ENCODE data around the gene C3orf85.

Gene C3orf85

DNA sequence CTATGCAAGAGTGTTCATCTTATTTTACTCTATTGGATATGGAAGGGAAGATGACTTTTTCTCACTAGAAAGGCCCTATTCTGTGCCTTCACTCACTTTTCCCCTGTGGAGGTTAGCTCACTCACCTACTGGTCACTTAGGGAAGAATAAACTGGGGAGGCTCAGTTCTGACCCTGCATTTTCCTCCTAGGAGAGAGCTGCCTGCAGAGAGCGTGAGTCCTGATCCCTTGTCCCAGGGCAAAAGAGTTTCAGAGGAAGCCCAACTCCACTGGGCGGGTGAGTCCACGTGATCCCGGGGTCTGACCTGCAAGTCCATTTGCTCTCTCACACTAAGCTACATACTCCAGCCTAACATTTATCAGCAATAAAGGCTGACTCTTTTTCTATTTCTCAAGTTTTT is 26.9 kb upstream of the C3orf85 start:
- no peak for TF ChIP-seq CTCF (IDR thresholded peaks at IDR 0.05)
- peaks cover 10% of the 10 kb centered on the region for H3K27me3 Mint-ChIP-seq (ENCODE audit: low read depth, poor library complexity)
- no peak overlapping the region for H3K27ac Mint-ChIP-seq
- peaks cover 50% of the 10 kb centered on the region for H3K4me1 Mint-ChIP-seq
- peaks cover 4% of the 10 kb centered on the region for H3K9me3 Mint-ChIP-seq
- no peak for DNase-seq
- H3K4me3 Mint-ChIP-seq = no peak overlapping the region
- no peaks in the 10 kb centered on the region for H3K36me3 Mint-ChIP-seq (ENCODE audit: low read depth)

- DNase-seq = no peak
- Mint-ChIP-seq H3K9me3 (peaks cover 6% of the 10 kb centered on the region), H3K4me3 (no peak overlapping the region), H3K36me3 (ENCODE audit: low read depth) (no peaks in the 10 kb centered on the region), H3K27me3 (ENCODE audit: low read depth, poor library complexity) (peaks cover 4% of the 10 kb centered on the region), H3K4me1 (peaks cover 50% of the 10 kb centered on the region), H3K27ac (peak overlapping the region; percentile 8)
- TF ChIP-seq CTCF (IDR thresholded peaks at IDR 0.05) = no peak
Observed at GRCh38 chr3:109112946-109113760, 23.4 kb upstream of the C3orf85 start.

DNA sequence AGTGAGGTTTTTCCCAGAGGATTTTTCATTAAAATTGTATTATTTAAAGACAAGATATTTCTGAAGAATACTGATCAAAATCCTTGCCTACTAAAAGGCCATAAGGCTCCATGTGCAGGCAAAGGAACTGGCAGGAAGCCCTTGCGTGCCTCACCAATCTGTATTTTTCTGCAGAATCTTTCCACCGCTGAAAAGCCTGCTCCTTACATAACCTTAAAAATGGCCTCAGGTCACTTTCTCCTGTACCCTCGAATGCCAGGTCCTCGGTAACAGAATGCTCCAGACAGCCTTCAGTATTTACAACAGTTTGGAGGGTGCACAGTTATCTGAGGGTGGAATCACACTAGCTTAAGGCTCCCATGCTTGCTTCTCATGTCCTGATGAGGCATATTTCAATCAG is 21.8 kb upstream of the C3orf85 start:
- no peak overlapping the region for H3K27ac Mint-ChIP-seq

GRCh38 chr3:109115451-109115850 is 21.1 kb upstream of the C3orf85 start:
- Mint-ChIP-seq H3K9me3 (peaks cover 8% of the 10 kb centered on the region), H3K4me1 (peaks cover 47% of the 10 kb centered on the region), H3K4me3 (no peak overlapping the region), H3K27ac (peak overlapping the region; percentile 5), H3K36me3 (ENCODE audit: low read depth) (no peaks in the 10 kb centered on the region), H3K27me3 (ENCODE audit: low read depth, poor library complexity) (peaks cover 4% of the 10 kb centered on the region)
- TF ChIP-seq CTCF (IDR thresholded peaks at IDR 0.05) = no peak
- no peak for DNase-seq

More for the DNA sequence above, 21.8 kb upstream of the C3orf85 start:
- DNase-seq = no peak
- peaks cover 47% of the 10 kb centered on the region for H3K4me1 Mint-ChIP-seq
- no peak overlapping the region for H3K4me3 Mint-ChIP-seq
- H3K36me3 Mint-ChIP-seq (ENCODE audit: low read depth) = no peaks in the 10 kb centered on the region
- H3K27me3 Mint-ChIP-seq (ENCODE audit: low read depth, poor library complexity) = peaks cover 4% of the 10 kb centered on the region
- no peak for TF ChIP-seq CTCF (IDR thresholded peaks at IDR 0.05)
- H3K9me3 Mint-ChIP-seq = peaks cover 8% of the 10 kb centered on the region

DNA sequence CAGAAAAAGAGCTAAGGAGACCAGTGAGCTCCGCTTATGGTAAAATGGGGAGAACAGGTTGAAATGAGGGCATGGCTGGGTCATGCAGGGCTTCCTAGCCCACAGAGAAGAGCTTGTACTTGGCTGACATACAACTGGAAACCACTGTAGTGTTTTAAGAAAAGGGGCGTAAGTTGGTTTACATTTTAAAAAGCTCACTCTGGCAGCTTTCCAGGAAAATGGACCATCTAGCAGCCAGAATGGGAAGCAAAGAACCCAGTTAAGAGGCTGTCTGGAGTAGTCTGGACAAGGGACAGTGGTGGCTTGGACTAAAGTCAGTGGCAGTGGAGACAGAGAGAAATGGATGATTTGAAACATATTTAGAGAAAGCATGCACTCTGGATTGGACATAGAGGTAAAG is 20.5 kb upstream of the C3orf85 start:
- Mint-ChIP-seq H3K4me1 (peaks cover 49% of the 10 kb centered on the region), H3K4me3 (no peak overlapping the region), H3K36me3 (ENCODE audit: low read depth) (no peaks in the 10 kb centered on the region), H3K27ac (no peak overlapping the region), H3K9me3 (peaks cover 8% of the 10 kb centered on the region), H3K27me3 (ENCODE audit: low read depth, poor library complexity) (peaks cover 4% of the 10 kb centered on the region)
- TF ChIP-seq CTCF (IDR thresholded peaks at IDR 0.05) = no peak
- no peak for DNase-seq

- no peak for TF ChIP-seq CTCF (IDR thresholded peaks at IDR 0.05)
- peaks cover 25% of the 10 kb centered on the region for H3K9me3 Mint-ChIP-seq
- H3K4me3 Mint-ChIP-seq = no peak within 1 kb of the TSS
- no peak for DNase-seq
- H3K27ac Mint-ChIP-seq = peak within 1 kb of the TSS; percentile 77
- peaks cover 15% of the 10 kb centered on the region for H3K36me3 Mint-ChIP-seq (ENCODE audit: low read depth)
- H3K4me1 Mint-ChIP-seq = peaks cover 62% of the 10 kb centered on the region
- peaks cover 8% of the 10 kb centered on the region for H3K27me3 Mint-ChIP-seq (ENCODE audit: low read depth, poor library complexity)
Observed at GRCh38 chr3:109117939-109118338, 18.6 kb upstream of the C3orf85 start, which contains the start of gene MORC1. Gene MORC1, minus strand, starts transcription at chr3:109118134. Its CDS starts 75 bp downstream, at chr3:109118059.

All from nephron progenitor cell (in vitro differentiated cells).